AG09309 (cell line): ENCODE data around the gene ACTN1.

Experiments used
- DNase-seq: peaks from one replicate; pipeline ENCODE4 v3.0.0-alpha.2; 2010; ENCODE audit warnings: low read depth
- H3K4me3 ChIP-seq: 2 replicates; pipeline ENCODE4 v1.5.1; 2011; ENCODE audit warnings: mild to moderate bottlenecking, low read depth, low read length, moderate library complexity; ENCODE audit not compliant: control insufficient read depth
- TF ChIP-seq, protein P1 (sequence below): IDR thresholded peaks from 2 replicates; pipeline ENCODE4 v1.5.1; 2011; ENCODE audit warnings: mild to moderate bottlenecking, low read depth, low read length, inconsistent platforms; ENCODE audit not compliant: insufficient read depth, control insufficient read depth; ENCODE audit errors: missing control alignments

ACTN1 gene

DNA sequence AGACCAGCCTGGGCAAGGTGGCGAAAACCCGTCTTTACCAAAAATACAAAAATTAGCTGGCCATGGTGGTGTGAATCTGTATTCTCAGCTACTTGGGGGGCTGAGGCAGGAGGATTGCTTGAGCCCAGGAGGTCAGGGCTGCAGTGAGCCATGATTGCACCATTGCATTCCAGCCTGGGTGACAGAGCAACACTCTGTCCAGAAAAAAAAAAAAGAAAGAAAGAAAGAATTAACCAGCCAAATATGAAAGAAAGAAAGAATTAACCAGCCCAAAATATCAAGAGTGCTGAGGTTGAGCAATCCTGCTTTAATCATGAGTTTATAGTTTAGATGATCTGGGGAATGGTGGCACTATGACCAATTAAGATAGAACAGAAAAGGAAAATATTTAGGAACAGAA lies 3.5 kb upstream of the ACTN1 start:
- no peak overlapping the region for H3K4me3 ChIP-seq
- DNase-seq: no peak
- TF ChIP-seq, protein P1, sequence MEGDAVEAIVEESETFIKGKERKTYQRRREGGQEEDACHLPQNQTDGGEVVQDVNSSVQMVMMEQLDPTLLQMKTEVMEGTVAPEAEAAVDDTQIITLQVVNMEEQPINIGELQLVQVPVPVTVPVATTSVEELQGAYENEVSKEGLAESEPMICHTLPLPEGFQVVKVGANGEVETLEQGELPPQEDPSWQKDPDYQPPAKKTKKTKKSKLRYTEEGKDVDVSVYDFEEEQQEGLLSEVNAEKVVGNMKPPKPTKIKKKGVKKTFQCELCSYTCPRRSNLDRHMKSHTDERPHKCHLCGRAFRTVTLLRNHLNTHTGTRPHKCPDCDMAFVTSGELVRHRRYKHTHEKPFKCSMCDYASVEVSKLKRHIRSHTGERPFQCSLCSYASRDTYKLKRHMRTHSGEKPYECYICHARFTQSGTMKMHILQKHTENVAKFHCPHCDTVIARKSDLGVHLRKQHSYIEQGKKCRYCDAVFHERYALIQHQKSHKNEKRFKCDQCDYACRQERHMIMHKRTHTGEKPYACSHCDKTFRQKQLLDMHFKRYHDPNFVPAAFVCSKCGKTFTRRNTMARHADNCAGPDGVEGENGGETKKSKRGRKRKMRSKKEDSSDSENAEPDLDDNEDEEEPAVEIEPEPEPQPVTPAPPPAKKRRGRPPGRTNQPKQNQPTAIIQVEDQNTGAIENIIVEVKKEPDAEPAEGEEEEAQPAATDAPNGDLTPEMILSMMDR: no peak

DNA sequence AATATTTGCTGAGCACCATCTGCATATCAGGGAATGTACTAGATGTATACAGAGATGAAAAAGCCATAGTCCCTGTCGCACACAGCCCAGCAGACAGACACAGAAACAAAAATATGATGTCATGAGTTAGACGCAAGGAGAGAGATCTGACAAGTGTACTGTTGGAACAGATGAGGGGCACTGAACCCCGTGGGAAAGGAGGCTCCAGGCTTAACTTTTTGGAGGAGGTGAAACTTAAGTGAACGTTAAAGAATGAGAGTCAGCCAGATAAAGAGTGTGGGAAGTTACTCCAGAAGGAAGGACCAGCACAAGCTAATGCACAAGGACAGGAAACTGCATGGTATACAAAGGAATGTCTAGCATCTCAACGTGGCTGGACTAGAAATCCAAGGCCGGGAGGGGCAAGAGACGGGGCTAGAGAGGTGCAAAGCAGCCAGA lies 2.5 kb upstream of the ACTN1 start:
- DNase-seq: peak; percentile 46
- TF ChIP-seq, protein P1: no peak
- H3K4me3 ChIP-seq: no peak overlapping the region

DNA sequence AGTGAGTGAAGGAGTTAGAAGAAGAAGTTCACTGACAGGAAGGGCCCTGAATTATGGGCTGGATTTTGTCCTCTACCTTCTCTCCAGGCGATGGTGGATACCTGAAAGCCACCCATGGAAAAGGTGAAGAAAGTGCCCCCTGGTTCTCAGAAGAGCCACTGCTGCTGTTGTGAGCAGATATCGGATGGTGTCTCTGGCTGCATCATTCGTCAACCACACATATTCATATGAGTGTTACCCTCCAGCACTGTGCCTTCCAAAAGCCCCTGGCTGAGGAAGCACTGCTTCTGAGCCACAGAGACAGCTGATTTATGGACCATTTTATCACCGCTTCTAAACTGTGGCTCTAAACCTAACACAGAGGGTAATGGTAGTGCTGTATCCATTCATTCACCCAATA lies 2.0 kb upstream of the ACTN1 start:
- H3K4me3 ChIP-seq: no peak overlapping the region
- DNase-seq: no peak
- TF ChIP-seq, protein P1: peak; percentile 2

DNA sequence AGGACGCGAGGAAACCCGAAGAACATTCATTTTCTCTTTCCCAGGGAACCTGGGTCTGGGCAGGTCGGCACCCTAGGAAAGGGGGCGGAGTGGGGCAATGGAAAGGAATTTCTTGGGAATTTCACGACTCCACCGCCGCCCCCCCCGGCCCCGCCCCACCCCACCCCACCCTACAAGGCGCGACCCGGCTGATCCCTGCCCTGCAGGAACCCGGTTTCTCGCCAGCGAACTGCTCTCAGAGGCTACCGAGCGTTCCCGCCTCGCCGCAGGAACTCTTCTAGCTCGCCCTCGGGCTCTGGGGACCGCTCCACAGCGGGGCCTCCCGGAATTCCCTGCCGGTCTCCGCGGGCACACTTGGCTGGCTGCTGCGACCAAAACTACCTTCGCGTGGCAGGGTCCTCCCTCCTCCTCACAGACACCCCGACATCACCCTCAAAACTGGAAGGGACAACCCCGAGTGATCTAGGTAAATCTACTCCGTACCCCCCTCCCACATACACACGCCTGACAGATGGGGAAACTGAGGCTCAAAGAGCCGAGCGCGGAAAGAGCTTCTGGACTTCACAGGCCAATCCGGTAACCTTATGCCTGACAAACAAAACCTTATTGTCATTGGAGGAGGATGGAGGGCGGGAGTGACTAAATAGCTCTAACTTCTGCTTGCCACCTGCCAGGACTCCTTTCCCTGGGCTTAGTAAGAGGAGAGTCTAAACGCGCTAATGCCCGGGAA lies 785 bp upstream of the ACTN1 start:
- DNase-seq: no peak
- TF ChIP-seq, protein P1: no peak
- H3K4me3 ChIP-seq: peak overlapping the region; percentile 92

DNA sequence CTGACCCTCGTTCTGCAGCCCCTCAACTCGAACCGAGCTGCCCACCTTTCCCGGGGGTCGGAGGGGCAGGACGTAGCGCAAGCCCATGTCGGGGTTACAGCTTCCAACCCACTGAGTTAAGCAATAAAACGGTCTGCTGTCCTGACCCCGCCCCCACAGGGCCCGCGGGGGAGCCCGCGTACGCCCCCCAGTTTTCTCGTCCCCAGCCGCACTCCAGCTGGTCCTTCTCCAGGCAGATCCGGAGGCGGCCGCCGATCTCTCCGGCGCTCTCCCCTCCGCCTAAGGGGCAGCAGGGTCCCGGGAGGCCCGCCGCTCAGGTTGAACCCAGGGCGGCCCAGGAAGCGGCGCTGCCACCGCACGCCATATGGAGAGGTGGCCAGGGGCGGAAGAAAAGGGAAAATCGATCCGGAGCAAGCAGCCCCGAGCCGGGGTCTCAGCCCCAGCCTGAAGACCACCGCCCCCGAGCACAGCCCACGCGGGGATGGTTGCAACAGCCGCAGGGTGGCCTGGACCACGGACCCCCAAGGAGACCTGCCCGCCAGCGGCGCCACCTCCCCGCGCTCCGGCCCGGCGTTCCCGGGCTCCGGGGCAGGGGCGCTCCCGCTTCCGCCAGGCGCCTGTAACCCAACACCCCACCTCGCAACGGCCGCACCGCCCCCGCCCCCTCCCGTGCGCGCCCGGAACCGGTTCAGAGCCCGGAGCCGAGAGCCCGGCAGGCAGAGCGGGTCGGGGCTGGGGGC lies 760 bp downstream of the ACTN1 start:
- H3K4me3 ChIP-seq: peak overlapping the region; percentile 92
- no peak for DNase-seq
- TF ChIP-seq, protein P1: peak; percentile 0

DNA sequence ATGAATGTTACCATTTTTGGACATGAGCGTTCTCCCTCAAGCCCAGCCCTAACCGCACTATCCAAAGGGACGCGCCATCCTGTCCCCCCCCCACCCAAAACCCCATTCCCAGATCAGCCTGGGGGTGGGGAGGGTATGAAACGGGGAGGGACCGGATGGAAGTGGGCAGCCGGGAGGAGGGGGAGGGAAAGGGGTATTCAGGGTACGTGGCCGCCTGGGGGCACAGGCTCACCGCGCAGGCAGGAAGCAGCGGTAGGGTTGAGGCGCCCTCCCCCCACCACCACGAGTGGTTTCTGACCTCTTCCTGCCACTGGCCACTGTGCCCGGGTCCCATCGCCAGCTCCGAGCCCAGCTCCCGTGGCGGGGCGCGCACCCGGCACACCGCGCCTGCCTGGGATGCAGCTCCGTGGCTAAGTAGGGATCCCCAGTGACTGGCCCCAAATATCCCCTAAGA lies 1.4 kb downstream of the ACTN1 start:
- TF ChIP-seq, protein P1: peak; percentile 20
- peak; percentile 88 for DNase-seq

More for the DNA sequence above, 1.4 kb downstream of the ACTN1 start:
- peak overlapping the region; percentile 92 for H3K4me3 ChIP-seq
